B cell (primary cell): ENCODE results near the gene BCL6B. TPM values are rescaled to one million over a fixed set of nuclear protein-coding genes. Genes with fewer than 3 reads are reported as not detected.

ENCODE experiments used
- ATAC-seq: fragments of 200-7000 bp; cut with Tn5 transposase; one replicate; pipeline ENCODE4 v1.10.0; 2021; ENCODE audit warnings: low read depth, mild to moderate bottlenecking, moderate number of reproducible peaks, moderate library complexity
- CTCF ChIA-PET: fragments of 350-600 bp; sonication (Branson Sonifier 250); formaldehyde crosslinking; loops from one replicate; lab custom pipeline; 2021; ENCODE audit warnings: antibody characterized with exemption, inconsistent platforms; lab: Charles Lee
- POLR2A ChIA-PET: fragments of 350-600 bp; sonication (Branson Sonifier 250); formaldehyde crosslinking; loops from one replicate; lab custom pipeline; 2021; ENCODE audit warnings: antibody characterized with exemption; lab: Charles Lee
- DNase-seq: peaks from one replicate; pipeline ENCODE4 v3.0.0; 2013
- H2AFZ ChIP-seq: 2 replicates; pipeline ENCODE4 v1.6.1; 2012; ENCODE audit warnings: mild to moderate bottlenecking, low read depth, low read length; ENCODE audit not compliant: insufficient read depth, poor library complexity, severe bottlenecking
- H3K27ac ChIP-seq, 2 donors: 1 replicate in 1 of 2; 2 replicates in 1 of 2; pipeline ENCODE4 v1.5.1; 2012 to 2013; ENCODE audit warnings: low read length in 2 of 2, mild to moderate bottlenecking in 2 of 2, moderate library complexity in 1 of 2
- H3K27me3 ChIP-seq, 4 experiments: fragments of 200-600 bp in 1 of 4; sonication (generic) in 1 of 4; replicated peaks in 1 of 4; 1 replicate in 2 of 4; 2 replicates in 2 of 4; pipeline versions ENCODE4 v1.6.1 to v1.7.0; 2013 to 2016; ENCODE audit warnings: low read length in 3 of 4, mild to moderate bottlenecking in 2 of 4, mixed read lengths in 1 of 4, moderate library complexity in 1 of 4; ENCODE audit not compliant: insufficient read depth in 4 of 4, control insufficient read depth in 3 of 4; ENCODE audit errors: control extremely low read depth in 1 of 4
- H3K36me3 ChIP-seq, 2 experiments: replicated peaks in 1 of 2; 1 replicate in 1 of 2; 2 replicates in 1 of 2; pipeline versions ENCODE4 v1.6.1 to v1.7.1; 2013; ENCODE audit warnings: low read length in 1 of 2; ENCODE audit not compliant: insufficient read depth in 2 of 2, control insufficient read depth in 1 of 2; ENCODE audit errors: control extremely low read depth in 1 of 2, extremely low read depth in 1 of 2
- H3K4me1 ChIP-seq, 2 donors: fragments of 200-600 bp in 1 of 2; sonication (generic) in 1 of 2; 1 replicate in 1 of 2; 2 replicates in 1 of 2; pipeline versions ENCODE4 v1.5.1 to v1.6.1; 2013 to 2017; ENCODE audit warnings: low read length in 2 of 2; ENCODE audit not compliant: control insufficient read depth in 2 of 2, insufficient read depth in 2 of 2
- H3K4me2 ChIP-seq: replicated peaks from 2 replicates; pipeline ENCODE3; 2012; ENCODE audit warnings: mild to moderate bottlenecking, low read depth, low read length; ENCODE audit not compliant: poor library complexity, severe bottlenecking
- H3K4me3 ChIP-seq, 5 experiments: fragments of 200-600 bp in 1 of 5; sonication (generic) in 1 of 5; 1 replicate in 3 of 5; 2 replicates in 2 of 5; pipeline versions ENCODE4 v1.5.1 to v1.7.0; 2011 to 2016; ENCODE audit warnings: low read length in 4 of 5, mild to moderate bottlenecking in 4 of 5, low read depth in 2 of 5, control low read depth in 1 of 5, moderate library complexity in 1 of 5; ENCODE audit not compliant: insufficient read depth in 1 of 5; ENCODE audit errors: control extremely low read depth in 1 of 5, extremely low read depth in 1 of 5
- H3K79me2 ChIP-seq: fragments of 200-600 bp; sonication (generic); one replicate; pipeline ENCODE4 v1.6.0; 2016; ENCODE audit warnings: low read length; ENCODE audit not compliant: control insufficient read depth, insufficient read depth
- H3K9ac ChIP-seq: fragments of 200-600 bp; sonication (generic); 2 replicates; pipeline ENCODE4 v1.6.1; 2017; ENCODE audit warnings: mild to moderate bottlenecking, low read length, moderate library complexity
- H3K9me3 ChIP-seq, 3 donors: one replicate each; pipeline versions ENCODE4 v1.6.1 to v1.7.1; 2013; ENCODE audit warnings: low read length in 2 of 3; ENCODE audit not compliant: control insufficient read depth in 2 of 3, insufficient read depth in 1 of 3; ENCODE audit errors: control extremely low read depth in 1 of 3
- H4K20me1 ChIP-seq: 2 replicates; pipeline ENCODE4 v1.6.0; 2012; ENCODE audit warnings: mild to moderate bottlenecking, low read length; ENCODE audit not compliant: insufficient read depth, control insufficient read depth, poor library complexity, severe bottlenecking
- H3K27ac Mint-ChIP-seq: one replicate; pipeline ENCODE4 v1.8.0; 2021; ENCODE audit warnings: mixed read lengths
- H3K27me3 Mint-ChIP-seq: one replicate; pipeline ENCODE4 v1.8.0; 2021; ENCODE audit warnings: mixed read lengths
- H3K4me1 Mint-ChIP-seq: one replicate; pipeline ENCODE4 v1.8.0; 2021; ENCODE audit warnings: mixed read lengths
- H3K4me3 Mint-ChIP-seq: one replicate; pipeline ENCODE4 v1.8.0; 2021; ENCODE audit warnings: mixed read lengths
- H3K9me3 Mint-ChIP-seq: one replicate; pipeline ENCODE4 v1.8.0; 2022; ENCODE audit warnings: mixed read lengths; ENCODE audit not compliant: insufficient read depth
- EZH2 ChIP-seq: IDR thresholded peaks from 2 replicates; pipeline ENCODE4 v1.6.1; 2012; ENCODE audit warnings: borderline replicate concordance, low read depth, mild to moderate bottlenecking, moderate library complexity, low read length; ENCODE audit not compliant: insufficient read depth, poor library complexity, severe bottlenecking
- WGBS: methylation state at CpG from one replicate; pipeline ENCODE4 v1.1.5; 2013; ENCODE audit warnings: missing lambda C conversion rate; ENCODE audit not compliant: insufficient coverage; 5-methylcytosine and 5-hydroxymethylcytosine counted together
- intact Hi-C: fragments of 100-400 bp; cut with micrococcal nuclease; formaldehyde crosslinking; loops from one replicate; pipeline ENCODE4 v1.10.0; 2022
- polyA plus RNA-seq: library from polyadenylated mRNA; depleted of rRNA; stranded (reverse); fragments of >200 nt; gene quantifications from 2 replicates; pipeline ENCODE4 v1.2.3, GENCODE V29; 2012
- total RNA-seq, 2 donors: library from RNA; stranded (reverse); fragments of 120-200 nt in 1 of 2; gene quantifications; 1 replicate in 1 of 2; 2 replicates in 1 of 2; pipeline versions ENCODE4 v1.2.3 to v1.2.4, GENCODE V29; 2013 to 2022
- TF ChIP-seq, protein P1 (sequence below): fragments of 200-600 bp; IDR thresholded peaks from one replicate; pipeline ENCODE4 v1.8.0; 2022; ENCODE audit warnings: antibody characterized with exemption, mild to moderate bottlenecking

Gene BCL6B
- total and polyA plus RNA-seq, 2 donors (not counting 1 experiment from before 2014, with no cell fraction given), result 0.25 to 0.34 TPM

DNA sequence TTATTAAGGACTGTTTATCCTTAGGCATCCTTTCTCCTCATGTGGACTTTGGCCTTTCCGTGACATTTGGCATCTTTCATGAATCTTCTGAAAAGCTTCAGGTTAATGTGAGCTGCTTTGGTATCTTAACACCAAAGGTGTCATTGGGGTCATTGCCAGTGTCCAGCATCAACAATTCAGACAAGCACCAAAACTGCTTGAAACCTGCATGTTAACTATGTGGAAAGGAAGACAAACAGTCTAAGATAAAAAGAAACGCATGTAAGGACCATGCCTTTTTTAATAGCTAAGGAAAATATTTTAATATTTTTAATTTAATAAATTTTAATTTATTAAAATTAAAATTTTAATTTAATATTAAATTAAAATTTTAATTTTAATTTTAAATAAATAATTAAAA, 19.1 kb upstream of the BCL6B start:
- H3K4me1 Mint-ChIP-seq, result peaks cover 20% of the 10 kb centered on the region
- no CpG with 5 or more reads among the region's 2 CpGs for WGBS
- no peaks in the 10 kb centered on the region for H3K9me3 Mint-ChIP-seq

More for the DNA sequence above, 19.1 kb upstream of the BCL6B start:
- no peak overlapping the region for H3K4me3 Mint-ChIP-seq
- Histone ChIP-seq H3K9me3 (no peaks in the 10 kb centered on the region), H3K4me1 (peaks cover 0 to 4% of the 10 kb centered on the region in 2 donors), H4K20me1 (peaks cover 63% of the 10 kb centered on the region), H3K27me3 (no peaks in the 10 kb centered on the region), H3K36me3 (peaks cover 10 to 60% of the 10 kb centered on the region in 2 experiments), H3K4me3 (no peak overlapping the region), H3K27ac (no peak overlapping the region), H3K79me2 (peaks cover 43% of the 10 kb centered on the region), H2AFZ (no peak overlapping the region), H3K4me2 (no peak overlapping the region), H3K9ac (no peak overlapping the region)
- intact Hi-C loops, result loop anchor here (1.0 to 2.0 kb wide), 4 partner anchors 9 to 161 kb away; partner anchors contain the start of gene RNASEK
- ChIA-PET POLR2A (interaction anchor here (1.2 kb wide), 1 partner anchor 32 kb away, joined by 3 read pairs; the partner anchor contains the start of gene SLC16A13), CTCF (interaction anchor here (0.5 to 6.9 kb wide), 27 partner anchors 9 to 660 kb away, joined by 3 to 147 read pairs (median 6); partner anchors contain the start of genes RNASEK and TEKT1)
- DNase-seq (no peak), ATAC-seq (no peak)
- no peak overlapping the region for H3K27ac Mint-ChIP-seq
- no peaks in the 10 kb centered on the region for H3K27me3 Mint-ChIP-seq
- no peak for TF ChIP-seq EZH2
- TF ChIP-seq, protein P1, sequence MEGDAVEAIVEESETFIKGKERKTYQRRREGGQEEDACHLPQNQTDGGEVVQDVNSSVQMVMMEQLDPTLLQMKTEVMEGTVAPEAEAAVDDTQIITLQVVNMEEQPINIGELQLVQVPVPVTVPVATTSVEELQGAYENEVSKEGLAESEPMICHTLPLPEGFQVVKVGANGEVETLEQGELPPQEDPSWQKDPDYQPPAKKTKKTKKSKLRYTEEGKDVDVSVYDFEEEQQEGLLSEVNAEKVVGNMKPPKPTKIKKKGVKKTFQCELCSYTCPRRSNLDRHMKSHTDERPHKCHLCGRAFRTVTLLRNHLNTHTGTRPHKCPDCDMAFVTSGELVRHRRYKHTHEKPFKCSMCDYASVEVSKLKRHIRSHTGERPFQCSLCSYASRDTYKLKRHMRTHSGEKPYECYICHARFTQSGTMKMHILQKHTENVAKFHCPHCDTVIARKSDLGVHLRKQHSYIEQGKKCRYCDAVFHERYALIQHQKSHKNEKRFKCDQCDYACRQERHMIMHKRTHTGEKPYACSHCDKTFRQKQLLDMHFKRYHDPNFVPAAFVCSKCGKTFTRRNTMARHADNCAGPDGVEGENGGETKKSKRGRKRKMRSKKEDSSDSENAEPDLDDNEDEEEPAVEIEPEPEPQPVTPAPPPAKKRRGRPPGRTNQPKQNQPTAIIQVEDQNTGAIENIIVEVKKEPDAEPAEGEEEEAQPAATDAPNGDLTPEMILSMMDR, result no peak
